HepG2 (cell line): ENCODE measurements around the gene GDF7. TPM values are rescaled to one million over a fixed set of nuclear protein-coding genes. Genes with fewer than 3 reads are reported as not detected.

Experiments
- AGO1 ChIP-seq: fragments of 200-400 bp; formaldehyde crosslinking; IDR thresholded peaks from 2 replicates; pipeline ENCODE4 v1.6.1; 2017; ENCODE audit warnings: mild to moderate bottlenecking, low read depth, low read length, moderate library complexity; ENCODE audit not compliant: poor library complexity, severe bottlenecking
- AGO2 ChIP-seq: fragments of 200-400 bp; formaldehyde crosslinking; optimal IDR thresholded peaks from 2 replicates; pipeline ENCODE3; 2017; ENCODE audit warnings: mild to moderate bottlenecking, low read depth, low read length, moderate library complexity
- CHD4 ChIP-seq: fragments of 200-600 bp; sonication (generic); IDR thresholded peaks from 2 replicates; pipeline ENCODE4 v1.7.0; 2017; ENCODE audit warnings: mild to moderate bottlenecking, low read length, borderline replicate concordance
- KDM3A ChIP-seq: IDR thresholded peaks from 2 replicates; pipeline ENCODE4 v1.6.1; 2018; ENCODE audit warnings: low read depth, missing compliant biosample characterization
- PBX2 ChIP-seq: IDR thresholded peaks from 2 replicates; pipeline ENCODE4 v1.6.1; 2016; ENCODE audit warnings: control low read depth
- TCF7 ChIP-seq: sonication (generic); IDR thresholded peaks from 2 replicates; pipeline ENCODE4 v1.6.1; 2016; ENCODE audit warnings: antibody characterized with exemption, low read depth
- ZBED4 ChIP-seq: sonication (generic); formaldehyde crosslinking; IDR thresholded peaks from 2 replicates; pipeline ENCODE4 v1.4.0; 2020; ENCODE audit warnings: missing genetic modification reagents, borderline replicate concordance
- ZNF263 ChIP-seq: sonication (generic); formaldehyde crosslinking; IDR thresholded peaks from 2 replicates; pipeline ENCODE4 v1.4.0; 2020; ENCODE audit warnings: missing genetic modification reagents
- ZNF572 ChIP-seq: sonication (generic); formaldehyde crosslinking; IDR thresholded peaks from 2 replicates; pipeline ENCODE4 v1.5.1; 2020; ENCODE audit warnings: mild to moderate bottlenecking, missing genetic modification reagents
- ZNF704 ChIP-seq: sonication (generic); formaldehyde crosslinking; IDR thresholded peaks from 2 replicates; pipeline ENCODE4 v1.8.1; 2023; ENCODE audit warnings: mild to moderate bottlenecking, inconsistent platforms, moderate library complexity, missing genetic modification reagents, borderline replicate concordance
- ZUFSP ChIP-seq: sonication (generic); formaldehyde crosslinking; IDR thresholded peaks from 2 replicates; pipeline ENCODE4 v1.9.0; 2021; ENCODE audit warnings: missing genetic modification reagents, mild to moderate bottlenecking, borderline replicate concordance
- polyA plus RNA-seq, 8 experiments: library from polyadenylated mRNA; depleted of rRNA in 3 of 8; stranded (reverse) in 7 of 8; unstranded in 1 of 8; fragments of >200 nt; fragmentation: Illumina TruSeq in 4 of 8; extraction: Trizol in 4 of 8; gene quantifications; 2 replicates each; pipeline versions ENCODE4 v1.2.1 to v1.2.3, GENCODE V29; 2011 to 2016; ENCODE audit warnings: low read depth in 4 of 8, missing spikeins in 1 of 8, mixed read lengths in 1 of 8; ENCODE audit not compliant: insufficient read depth in 1 of 8
- total RNA-seq, 5 experiments: library from RNA; depleted of rRNA; stranded (reverse); fragments of >200 nt; fragmentation: Illumina TruSeq; extraction: Trizol; gene quantifications; 2 replicates each; pipeline ENCODE4 v1.2.3, GENCODE V29; 2016; ENCODE audit warnings: low read depth in 1 of 5
- TF ChIP-seq, protein P1 (sequence below): fragments of 450-650 bp; IDR thresholded peaks from 2 replicates; pipeline ENCODE4 v1.6.1; 2016
- TF ChIP-seq, protein P2 (sequence below): sonication (generic); formaldehyde crosslinking; IDR thresholded peaks from 2 replicates; pipeline ENCODE4 v1.5.1; 2020; ENCODE audit warnings: mild to moderate bottlenecking, missing genetic modification reagents, moderate library complexity
- TF ChIP-seq, protein P3 (sequence below): sonication (generic); formaldehyde crosslinking; IDR thresholded peaks from 2 replicates; pipeline ENCODE4 v1.8.1; 2023; ENCODE audit warnings: mild to moderate bottlenecking, missing genetic modification reagents

Gene GDF7
- total and polyA plus RNA-seq, 2 of the 13 experiments (the other 11 are each of a cell fraction or from before 2014, with no cell fraction given): 1.6 to 15.0 TPM

GRCh38 chr2:20667531-20668401, 822 bp downstream of the GDF7 start (continued):
- TF ChIP-seq ZNF704 (no peak), ZUFSP (CRISPR knock-in tag) (no peak), ZNF572 (peak; percentile 19; the same call in 1 of the 2 replicates), CHD4 (no peak), KDM3A (CRISPR knock-in tag) (no peak), AGO2 (peak; percentile 79), PBX2 (CRISPR knock-in tag) (no peak), AGO1 (peak; percentile 14), ZNF263 (CRISPR knock-in tag) (peak; percentile 57; the same call in 1 of the 2 replicates), TCF7 (no peak), ZBED4 (CRISPR knock-in tag) (no peak)
- TF ChIP-seq, protein P1, sequence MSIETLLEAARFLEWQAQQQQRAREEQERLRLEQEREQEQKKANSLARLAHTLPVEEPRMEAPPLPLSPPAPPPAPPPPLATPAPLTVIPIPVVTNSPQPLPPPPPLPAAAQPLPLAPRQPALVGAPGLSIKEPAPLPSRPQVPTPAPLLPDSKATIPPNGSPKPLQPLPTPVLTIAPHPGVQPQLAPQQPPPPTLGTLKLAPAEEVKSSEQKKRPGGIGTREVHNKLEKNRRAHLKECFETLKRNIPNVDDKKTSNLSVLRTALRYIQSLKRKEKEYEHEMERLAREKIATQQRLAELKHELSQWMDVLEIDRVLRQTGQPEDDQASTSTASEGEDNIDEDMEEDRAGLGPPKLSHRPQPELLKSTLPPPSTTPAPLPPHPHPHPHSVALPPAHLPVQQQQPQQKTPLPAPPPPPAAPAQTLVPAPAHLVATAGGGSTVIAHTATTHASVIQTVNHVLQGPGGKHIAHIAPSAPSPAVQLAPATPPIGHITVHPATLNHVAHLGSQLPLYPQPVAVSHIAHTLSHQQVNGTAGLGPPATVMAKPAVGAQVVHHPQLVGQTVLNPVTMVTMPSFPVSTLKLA: no peak
- TF ChIP-seq, protein P2, sequence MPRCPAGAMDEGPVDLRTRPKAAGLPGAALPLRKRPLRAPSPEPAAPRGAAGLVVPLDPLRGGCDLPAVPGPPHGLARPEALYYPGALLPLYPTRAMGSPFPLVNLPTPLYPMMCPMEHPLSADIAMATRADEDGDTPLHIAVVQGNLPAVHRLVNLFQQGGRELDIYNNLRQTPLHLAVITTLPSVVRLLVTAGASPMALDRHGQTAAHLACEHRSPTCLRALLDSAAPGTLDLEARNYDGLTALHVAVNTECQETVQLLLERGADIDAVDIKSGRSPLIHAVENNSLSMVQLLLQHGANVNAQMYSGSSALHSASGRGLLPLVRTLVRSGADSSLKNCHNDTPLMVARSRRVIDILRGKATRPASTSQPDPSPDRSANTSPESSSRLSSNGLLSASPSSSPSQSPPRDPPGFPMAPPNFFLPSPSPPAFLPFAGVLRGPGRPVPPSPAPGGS (CRISPR knock-in tag): peak; percentile 61
- TF ChIP-seq, protein P3, sequence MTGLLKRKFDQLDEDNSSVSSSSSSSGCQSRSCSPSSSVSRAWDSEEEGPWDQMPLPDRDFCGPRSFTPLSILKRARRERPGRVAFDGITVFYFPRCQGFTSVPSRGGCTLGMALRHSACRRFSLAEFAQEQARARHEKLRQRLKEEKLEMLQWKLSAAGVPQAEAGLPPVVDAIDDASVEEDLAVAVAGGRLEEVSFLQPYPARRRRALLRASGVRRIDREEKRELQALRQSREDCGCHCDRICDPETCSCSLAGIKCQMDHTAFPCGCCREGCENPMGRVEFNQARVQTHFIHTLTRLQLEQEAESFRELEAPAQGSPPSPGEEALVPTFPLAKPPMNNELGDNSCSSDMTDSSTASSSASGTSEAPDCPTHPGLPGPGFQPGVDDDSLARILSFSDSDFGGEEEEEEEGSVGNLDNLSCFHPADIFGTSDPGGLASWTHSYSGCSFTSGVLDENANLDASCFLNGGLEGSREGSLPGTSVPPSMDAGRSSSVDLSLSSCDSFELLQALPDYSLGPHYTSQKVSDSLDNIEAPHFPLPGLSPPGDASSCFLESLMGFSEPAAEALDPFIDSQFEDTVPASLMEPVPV (CRISPR knock-in tag): peak; percentile 67; the same call in 1 of the 2 replicates
